Peyer's patch (tissue), 4 donors: ENCODE measurements around the gene DNMT3B.
"Not testable (repeated sequence)": the region's sequence is repeated elsewhere in the genome, so short reads cannot be mapped to it uniquely, and the experiment has no call there.

Experiments
- POLR2A ChIP-seq, 2 donors: fragments of 450-650 bp; IDR thresholded peaks; one replicate each; pipeline ENCODE4 v1.5.1; 2017; ENCODE audit warnings: antibody characterized with exemption in 2 of 2, mild to moderate bottlenecking in 2 of 2, moderate library complexity in 2 of 2
- TF ChIP-seq, protein P1 (sequence below), 6 experiments: fragments of 450-650 bp in 4 of 6; fragments of 200-600 bp in 2 of 6; sonication (generic) in 1 of 6; IDR thresholded peaks; one replicate each; pipeline ENCODE4 v1.5.1; 2017 to 2019; ENCODE audit warnings: antibody characterized with exemption in 6 of 6, mild to moderate bottlenecking in 3 of 6, moderate library complexity in 1 of 6

DNA sequence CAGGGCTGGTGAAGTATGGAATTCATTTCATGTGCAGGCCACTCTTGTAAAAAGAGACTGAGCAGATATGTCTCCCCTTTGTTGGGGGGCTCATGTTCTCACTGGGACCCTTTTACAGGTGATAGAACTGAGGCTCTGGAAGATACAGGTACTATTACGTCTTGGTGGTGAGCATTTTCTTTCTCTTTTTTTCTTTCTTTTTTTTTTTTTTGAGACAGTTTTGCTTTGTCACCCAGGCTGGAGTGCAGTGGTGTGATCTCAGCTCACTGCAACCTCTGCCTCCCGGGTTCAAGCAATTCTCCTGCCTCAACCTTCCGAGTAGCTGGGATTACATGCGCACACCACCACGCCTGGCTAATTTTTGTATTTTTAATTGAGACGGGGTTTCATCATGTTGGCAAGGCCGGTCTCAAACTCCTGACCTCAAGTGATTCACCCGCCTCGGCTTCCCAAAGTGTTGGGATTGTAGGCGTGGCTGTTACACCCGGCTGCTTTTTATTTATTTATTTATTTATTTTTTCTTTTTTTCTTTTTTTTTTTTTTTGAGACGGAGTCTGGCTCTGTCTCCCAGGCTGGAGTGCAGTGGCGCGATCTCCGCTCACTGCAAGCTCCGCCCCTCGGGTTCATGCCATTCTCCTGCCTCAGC is 3.2 kb downstream of the DNMT3B start:
- TF ChIP-seq POLR2A (IDR thresholded peaks at IDR 0.05), result not testable (repeated sequence)
- TF ChIP-seq, protein P1, sequence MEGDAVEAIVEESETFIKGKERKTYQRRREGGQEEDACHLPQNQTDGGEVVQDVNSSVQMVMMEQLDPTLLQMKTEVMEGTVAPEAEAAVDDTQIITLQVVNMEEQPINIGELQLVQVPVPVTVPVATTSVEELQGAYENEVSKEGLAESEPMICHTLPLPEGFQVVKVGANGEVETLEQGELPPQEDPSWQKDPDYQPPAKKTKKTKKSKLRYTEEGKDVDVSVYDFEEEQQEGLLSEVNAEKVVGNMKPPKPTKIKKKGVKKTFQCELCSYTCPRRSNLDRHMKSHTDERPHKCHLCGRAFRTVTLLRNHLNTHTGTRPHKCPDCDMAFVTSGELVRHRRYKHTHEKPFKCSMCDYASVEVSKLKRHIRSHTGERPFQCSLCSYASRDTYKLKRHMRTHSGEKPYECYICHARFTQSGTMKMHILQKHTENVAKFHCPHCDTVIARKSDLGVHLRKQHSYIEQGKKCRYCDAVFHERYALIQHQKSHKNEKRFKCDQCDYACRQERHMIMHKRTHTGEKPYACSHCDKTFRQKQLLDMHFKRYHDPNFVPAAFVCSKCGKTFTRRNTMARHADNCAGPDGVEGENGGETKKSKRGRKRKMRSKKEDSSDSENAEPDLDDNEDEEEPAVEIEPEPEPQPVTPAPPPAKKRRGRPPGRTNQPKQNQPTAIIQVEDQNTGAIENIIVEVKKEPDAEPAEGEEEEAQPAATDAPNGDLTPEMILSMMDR (IDR thresholded peaks at IDR 0.05), result not testable (repeated sequence)
